ENCODE results near the gene KIRREL3.

The KIRREL3 gene

DNA sequence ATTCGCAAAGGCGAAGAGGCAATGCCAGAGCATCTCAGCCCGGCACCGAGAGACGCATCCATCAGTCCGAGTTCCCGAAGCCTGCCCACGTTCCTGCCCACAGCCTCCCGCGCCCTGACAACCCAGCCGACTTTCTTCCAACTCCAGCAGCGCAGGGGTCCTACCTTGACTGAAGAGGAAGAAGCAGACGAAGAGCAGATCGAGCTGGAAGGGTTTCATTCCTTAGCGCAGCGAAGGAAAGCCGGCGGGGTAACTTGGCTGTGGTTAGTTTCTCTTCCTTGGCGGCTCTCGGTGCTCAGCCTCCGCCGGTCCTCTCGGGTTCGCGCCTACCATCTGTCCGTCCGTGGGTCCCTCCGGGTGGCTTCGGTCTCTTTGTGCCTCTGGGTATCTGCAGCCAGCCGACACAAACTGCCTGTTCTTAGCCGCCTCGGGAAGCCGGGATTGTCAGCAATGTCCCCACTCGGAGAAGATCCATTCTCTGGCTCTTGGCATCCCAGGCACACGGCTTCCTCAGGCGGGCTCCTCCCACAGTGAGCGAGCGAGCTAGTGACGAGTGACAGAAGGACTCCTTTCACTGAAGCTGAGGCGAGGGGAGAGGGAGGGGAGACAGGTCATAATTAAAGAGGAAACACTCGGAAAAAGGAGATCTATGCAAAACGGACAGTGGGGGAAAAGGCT lies at the start of gene KIRREL3:
Gene KIRREL3, minus strand, starts transcription at position 480 of the 678 bp plus-strand sequence.
- Histone ChIP-seq H3K9ac (ENCODE audit: low read length) (no peak within 1 kb of the TSS), H3K27me3 (ENCODE audit: low read depth, low read length) (peaks cover 33% of the 10 kb centered on the region), H3K9me3 (ENCODE audit: insufficient read depth, low read length) (no peaks in the 10 kb centered on the region), H3K4me2 (ENCODE audit: low read length) (no peak within 1 kb of the TSS), H3K27ac (ENCODE audit: low read length) (no peak within 1 kb of the TSS), H3K4me3 (ENCODE audit: low read length) (no peak within 1 kb of the TSS), H3K4me1 (ENCODE audit: low read length) (no peaks in the 10 kb centered on the region), H3K79me2 (ENCODE audit: low read length) (no peaks in the 10 kb centered on the region), H2AFZ (ENCODE audit: low read depth, low read length) (no peak within 1 kb of the TSS), H4K20me1 (ENCODE audit: insufficient read depth, low read length) (no peaks in the 10 kb centered on the region), H3K36me3 (replicated peaks; ENCODE audit: low read depth, low read length) (no peaks in the 10 kb centered on the region)
- TF ChIP-seq, protein P1, sequence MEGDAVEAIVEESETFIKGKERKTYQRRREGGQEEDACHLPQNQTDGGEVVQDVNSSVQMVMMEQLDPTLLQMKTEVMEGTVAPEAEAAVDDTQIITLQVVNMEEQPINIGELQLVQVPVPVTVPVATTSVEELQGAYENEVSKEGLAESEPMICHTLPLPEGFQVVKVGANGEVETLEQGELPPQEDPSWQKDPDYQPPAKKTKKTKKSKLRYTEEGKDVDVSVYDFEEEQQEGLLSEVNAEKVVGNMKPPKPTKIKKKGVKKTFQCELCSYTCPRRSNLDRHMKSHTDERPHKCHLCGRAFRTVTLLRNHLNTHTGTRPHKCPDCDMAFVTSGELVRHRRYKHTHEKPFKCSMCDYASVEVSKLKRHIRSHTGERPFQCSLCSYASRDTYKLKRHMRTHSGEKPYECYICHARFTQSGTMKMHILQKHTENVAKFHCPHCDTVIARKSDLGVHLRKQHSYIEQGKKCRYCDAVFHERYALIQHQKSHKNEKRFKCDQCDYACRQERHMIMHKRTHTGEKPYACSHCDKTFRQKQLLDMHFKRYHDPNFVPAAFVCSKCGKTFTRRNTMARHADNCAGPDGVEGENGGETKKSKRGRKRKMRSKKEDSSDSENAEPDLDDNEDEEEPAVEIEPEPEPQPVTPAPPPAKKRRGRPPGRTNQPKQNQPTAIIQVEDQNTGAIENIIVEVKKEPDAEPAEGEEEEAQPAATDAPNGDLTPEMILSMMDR (IDR thresholded peaks at IDR 0.05; ENCODE audit: low read depth, low read length): no peak
- TF ChIP-seq EZH2phosphoT487 (IDR thresholded peaks at IDR 0.05; ENCODE audit: low read depth): no peak

DNA sequence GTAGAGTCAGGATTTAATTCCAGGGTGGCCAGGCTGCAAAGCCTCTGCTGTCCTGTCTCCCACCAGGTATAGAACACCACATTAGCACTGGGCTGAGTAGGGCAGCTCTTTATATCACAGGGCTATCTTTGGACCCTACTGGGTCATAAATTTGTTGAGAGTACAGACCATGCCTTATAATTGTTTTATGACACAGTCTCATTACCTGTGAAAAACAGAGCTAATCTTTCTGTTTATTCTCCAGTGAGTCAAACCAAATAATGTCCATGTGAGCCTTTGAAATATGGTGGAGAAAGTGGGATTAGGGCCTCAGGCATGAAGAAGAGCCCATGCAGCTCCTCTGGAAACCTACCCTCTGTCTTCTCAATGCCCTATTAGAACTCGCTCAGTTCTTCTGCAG lies 49.6 kb upstream of the KIRREL3 start:
- Histone ChIP-seq H3K36me3 (replicated peaks; ENCODE audit: low read depth, low read length) (no peaks in the 10 kb centered on the region), H3K9ac (ENCODE audit: low read length) (no peak overlapping the region), H2AFZ (ENCODE audit: low read depth, low read length) (no peak overlapping the region), H3K27me3 (ENCODE audit: low read depth, low read length) (peaks cover 6% of the 10 kb centered on the region; the same call in 1 of the 2 replicates), H3K9me3 (ENCODE audit: insufficient read depth, low read length) (no peaks in the 10 kb centered on the region), H3K79me2 (ENCODE audit: low read length) (no peaks in the 10 kb centered on the region), H3K4me3 (ENCODE audit: low read length) (no peak overlapping the region), H3K4me1 (ENCODE audit: low read length) (no peaks in the 10 kb centered on the region), H4K20me1 (ENCODE audit: insufficient read depth, low read length) (no peaks in the 10 kb centered on the region), H3K4me2 (ENCODE audit: low read length) (no peak overlapping the region), H3K27ac (ENCODE audit: low read length) (no peak overlapping the region)
- TF ChIP-seq, protein P1 (IDR thresholded peaks at IDR 0.05; ENCODE audit: low read depth, low read length): no peak
- TF ChIP-seq EZH2phosphoT487 (IDR thresholded peaks at IDR 0.05; ENCODE audit: low read depth): no peak

DNA sequence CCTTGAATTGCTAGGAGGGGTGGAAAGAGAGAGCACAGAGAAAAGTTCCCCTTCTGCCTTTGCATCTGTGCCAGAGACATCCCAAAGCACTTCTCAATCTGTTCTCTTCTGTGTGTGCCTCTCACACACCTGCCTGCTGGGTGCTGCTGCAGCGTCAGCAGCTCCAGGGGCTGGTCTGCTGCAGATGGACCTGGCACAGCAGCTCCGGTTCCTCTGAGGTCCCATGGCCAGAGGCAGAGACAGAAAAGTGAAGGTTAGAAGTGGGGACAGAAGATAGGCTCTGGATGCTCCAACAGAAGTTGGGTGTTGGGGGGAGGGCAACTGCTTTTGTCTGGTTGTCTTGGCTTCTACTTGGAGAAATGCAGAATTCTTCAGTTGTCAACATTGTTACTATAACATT lies 48.9 kb upstream of the KIRREL3 start:
- Histone ChIP-seq H3K4me3 (ENCODE audit: low read length) (no peak overlapping the region), H3K36me3 (replicated peaks; ENCODE audit: low read depth, low read length) (no peaks in the 10 kb centered on the region), H4K20me1 (ENCODE audit: insufficient read depth, low read length) (no peaks in the 10 kb centered on the region), H3K9ac (ENCODE audit: low read length) (no peak overlapping the region), H3K9me3 (ENCODE audit: insufficient read depth, low read length) (no peaks in the 10 kb centered on the region), H2AFZ (ENCODE audit: low read depth, low read length) (no peak overlapping the region), H3K4me2 (ENCODE audit: low read length) (no peak overlapping the region), H3K79me2 (ENCODE audit: low read length) (no peaks in the 10 kb centered on the region), H3K27ac (ENCODE audit: low read length) (no peak overlapping the region), H3K27me3 (ENCODE audit: low read depth, low read length) (peaks cover 6% of the 10 kb centered on the region; the same call in 1 of the 2 replicates), H3K4me1 (ENCODE audit: low read length) (no peaks in the 10 kb centered on the region)
- no peak for TF ChIP-seq EZH2phosphoT487 (IDR thresholded peaks at IDR 0.05; ENCODE audit: low read depth)
- TF ChIP-seq, protein P1 (IDR thresholded peaks at IDR 0.05; ENCODE audit: low read depth, low read length): no peak

- Histone ChIP-seq H3K4me1 (ENCODE audit: low read length) (no peaks in the 10 kb centered on the region), H3K9ac (ENCODE audit: low read length) (no peak overlapping the region), H4K20me1 (ENCODE audit: insufficient read depth, low read length) (no peaks in the 10 kb centered on the region), H3K79me2 (ENCODE audit: low read length) (no peaks in the 10 kb centered on the region), H2AFZ (ENCODE audit: low read depth, low read length) (no peak overlapping the region), H3K9me3 (ENCODE audit: insufficient read depth, low read length) (no peaks in the 10 kb centered on the region), H3K27ac (ENCODE audit: low read length) (no peak overlapping the region), H3K4me3 (ENCODE audit: low read length) (no peak overlapping the region), H3K36me3 (replicated peaks; ENCODE audit: low read depth, low read length) (no peaks in the 10 kb centered on the region), H3K27me3 (ENCODE audit: low read depth, low read length) (no peaks in the 10 kb centered on the region), H3K4me2 (ENCODE audit: low read length) (no peak overlapping the region)
- TF ChIP-seq EZH2phosphoT487 (IDR thresholded peaks at IDR 0.05; ENCODE audit: low read depth): no peak
- TF ChIP-seq, protein P1 (IDR thresholded peaks at IDR 0.05; ENCODE audit: low read depth, low read length): no peak
These were observed 44.0 kb upstream of the KIRREL3 start for GRCh38 chr11:127044535-127044934.
